Right atrium auricular region (tissue), 2 donors: ENCODE measurements around the gene CDK10. TPM values are rescaled to one million over a fixed set of nuclear protein-coding genes. Genes with fewer than 3 reads are reported as not detected.
A peak's percentile ranks its signal among the peaks of the same experiment; 100 is the strongest.

ENCODE experiments used
- DNase-seq: peaks from one replicate; pipeline ENCODE4 v3.0.0-alpha.2; 2019; ENCODE audit warnings: low spot score
- H3K27ac ChIP-seq, 2 donors: fragments of 200-600 bp; sonication (generic); 1 replicate in 1 of 2; 2 replicates in 1 of 2; pipeline ENCODE4 v1.5.1; 2016 to 2019
- H3K27me3 ChIP-seq, 2 donors: fragments of 200-600 bp; sonication (generic); one replicate each; pipeline versions ENCODE4 v1.5.1 to v1.6.0; 2017 to 2019
- H3K36me3 ChIP-seq: fragments of 200-600 bp; sonication (generic); one replicate; pipeline ENCODE4 v1.5.1; 2016
- H3K4me1 ChIP-seq, 2 donors: fragments of 200-600 bp; sonication (generic); one replicate each; pipeline versions ENCODE4 v1.5.1 to v1.6.0; 2017 to 2019
- H3K4me3 ChIP-seq, 2 donors: fragments of 200-600 bp; sonication (generic); 1 replicate in 1 of 2; 2 replicates in 1 of 2; pipeline ENCODE4 v1.5.1; 2017 to 2019; ENCODE audit warnings: mild to moderate bottlenecking in 1 of 2, moderate library complexity in 1 of 2
- H3K9me3 ChIP-seq, 2 donors: fragments of 200-600 bp; sonication (generic); one replicate each; pipeline ENCODE4 v1.5.1; 2019
- total RNA-seq, 2 donors: library from RNA; depleted of rRNA; stranded (reverse); fragments of >200 nt; gene quantifications; one replicate each; pipeline ENCODE4 v1.1.0, GENCODE V29; 2016
- TF ChIP-seq, protein P1 (sequence below), 2 donors: fragments of 200-600 bp; sonication (generic); IDR thresholded peaks; one replicate each; pipeline ENCODE4 v1.5.1; 2019; ENCODE audit warnings: antibody characterized with exemption in 2 of 2

Gene CDK10
- total RNA-seq, 2 donors from 2014 or later = 13.8 to 20.2 TPM

DNA sequence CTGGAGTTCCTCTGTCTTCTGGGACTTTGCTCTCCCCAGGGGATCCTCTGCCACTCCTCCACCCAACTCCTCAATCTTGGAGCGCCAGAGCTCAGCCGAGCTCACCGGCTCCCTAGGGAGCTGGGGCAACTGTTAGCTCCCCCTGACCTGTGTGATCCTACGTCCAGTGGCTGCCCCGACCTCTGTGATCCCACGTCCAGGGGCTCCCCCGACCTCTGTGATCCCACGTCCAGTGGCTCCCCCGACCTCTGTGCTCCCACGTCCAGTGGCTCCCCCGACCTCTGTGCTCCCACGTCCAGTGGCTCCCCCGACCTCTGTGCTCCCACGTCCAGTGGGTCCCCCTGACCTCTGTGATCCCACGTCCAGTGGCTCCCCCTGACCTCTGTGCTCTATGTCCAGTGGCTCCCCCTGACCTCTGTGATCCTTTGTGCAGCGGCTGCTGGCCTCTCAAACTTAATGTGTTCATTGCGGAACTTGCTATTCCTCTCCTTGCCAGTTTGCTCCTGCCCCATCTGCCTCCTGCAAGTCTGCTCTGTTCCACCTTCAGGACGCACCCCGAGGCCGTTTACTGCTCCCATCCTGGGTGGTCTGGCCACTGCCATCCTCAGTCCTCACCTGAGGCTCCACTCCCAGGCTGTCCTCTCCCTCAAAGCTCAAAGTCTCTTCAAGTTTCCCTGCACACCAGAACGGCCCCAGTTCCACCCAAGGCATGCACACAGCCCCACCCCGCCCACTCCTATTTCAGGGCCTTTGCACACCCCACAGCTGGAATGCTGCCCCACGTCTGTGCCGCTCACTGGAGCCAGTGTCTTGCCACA, 31.4 kb downstream of the CDK10 start:
- TF ChIP-seq, protein P1, sequence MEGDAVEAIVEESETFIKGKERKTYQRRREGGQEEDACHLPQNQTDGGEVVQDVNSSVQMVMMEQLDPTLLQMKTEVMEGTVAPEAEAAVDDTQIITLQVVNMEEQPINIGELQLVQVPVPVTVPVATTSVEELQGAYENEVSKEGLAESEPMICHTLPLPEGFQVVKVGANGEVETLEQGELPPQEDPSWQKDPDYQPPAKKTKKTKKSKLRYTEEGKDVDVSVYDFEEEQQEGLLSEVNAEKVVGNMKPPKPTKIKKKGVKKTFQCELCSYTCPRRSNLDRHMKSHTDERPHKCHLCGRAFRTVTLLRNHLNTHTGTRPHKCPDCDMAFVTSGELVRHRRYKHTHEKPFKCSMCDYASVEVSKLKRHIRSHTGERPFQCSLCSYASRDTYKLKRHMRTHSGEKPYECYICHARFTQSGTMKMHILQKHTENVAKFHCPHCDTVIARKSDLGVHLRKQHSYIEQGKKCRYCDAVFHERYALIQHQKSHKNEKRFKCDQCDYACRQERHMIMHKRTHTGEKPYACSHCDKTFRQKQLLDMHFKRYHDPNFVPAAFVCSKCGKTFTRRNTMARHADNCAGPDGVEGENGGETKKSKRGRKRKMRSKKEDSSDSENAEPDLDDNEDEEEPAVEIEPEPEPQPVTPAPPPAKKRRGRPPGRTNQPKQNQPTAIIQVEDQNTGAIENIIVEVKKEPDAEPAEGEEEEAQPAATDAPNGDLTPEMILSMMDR (IDR thresholded peaks at IDR 0.05) = no peak
- DNase-seq = no peak
- H3K27me3 ChIP-seq = no peaks in the 10 kb centered on the region
- peaks cover 0 to 20% of the 10 kb centered on the region in 2 donors for H3K4me1 ChIP-seq
- peaks cover 3% of the 10 kb centered on the region for H3K36me3 ChIP-seq
- no peaks in the 10 kb centered on the region for H3K9me3 ChIP-seq
- H3K4me3 ChIP-seq = no peak overlapping the region
- H3K27ac ChIP-seq = no peak overlapping the region

DNA sequence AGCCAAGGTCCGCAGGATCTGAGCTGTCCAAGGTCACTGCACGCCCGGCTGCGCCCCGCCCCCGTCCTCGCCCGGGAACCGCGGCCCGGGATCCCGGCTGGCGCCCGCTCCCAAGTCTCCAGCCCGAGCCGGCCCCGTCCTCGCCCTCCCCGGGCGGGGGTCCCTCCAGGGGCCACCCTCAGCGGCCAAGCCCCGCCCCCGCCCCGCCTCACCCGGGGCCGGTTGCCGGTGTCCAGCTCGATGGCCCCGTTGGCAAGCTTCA, 34.0 kb downstream of the CDK10 start:
- DNase-seq = no peak
- H3K9me3 ChIP-seq = no peaks in the 10 kb centered on the region
- H3K27me3 ChIP-seq = no peaks in the 10 kb centered on the region
- H3K4me1 ChIP-seq = peaks cover 0 to 38% of the 10 kb centered on the region in 2 donors
- TF ChIP-seq, protein P1 (IDR thresholded peaks at IDR 0.05) = no peak
- H3K4me3 ChIP-seq = peak overlapping the region; percentile 82 to 95
- H3K27ac ChIP-seq = peak overlapping the region; percentile 97 to 100
- peaks cover 28% of the 10 kb centered on the region for H3K36me3 ChIP-seq

DNA sequence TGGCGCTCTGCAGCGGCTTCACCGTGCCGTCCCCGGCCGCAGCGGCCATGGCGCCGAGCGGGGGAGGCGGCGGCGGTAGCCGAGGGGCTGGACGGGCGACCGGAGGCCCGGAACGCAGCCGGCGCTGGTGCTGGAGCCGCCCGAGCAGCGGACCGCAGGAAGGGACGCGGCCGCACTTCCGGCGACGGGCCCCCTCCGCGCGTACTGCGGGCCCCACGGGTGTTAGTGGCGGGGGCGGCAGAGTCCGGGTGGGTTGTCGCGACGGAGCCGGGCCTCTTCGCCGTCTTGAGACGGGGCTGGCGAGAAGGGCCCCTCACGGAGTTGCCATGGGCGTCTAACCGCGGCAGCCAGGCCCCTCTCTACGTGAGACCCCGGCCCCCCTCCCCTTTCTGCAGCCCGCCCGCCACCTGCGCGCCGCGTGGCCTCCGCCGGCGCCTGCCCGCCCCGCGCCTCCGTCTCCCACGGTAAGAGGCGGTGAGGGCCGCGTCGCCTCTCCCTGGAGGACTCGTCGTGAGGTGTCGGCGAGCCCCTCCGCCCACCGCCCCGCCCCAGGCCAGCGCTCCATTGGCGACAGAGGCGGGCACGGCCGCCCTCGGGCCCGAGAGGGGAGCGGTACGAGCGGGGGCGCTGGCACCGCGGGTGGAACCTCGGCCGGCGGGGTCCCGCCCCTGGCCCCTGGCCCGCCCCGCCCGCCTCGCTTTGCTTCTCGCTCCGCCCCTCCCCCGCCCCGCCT, 34.5 kb downstream of the CDK10 start, which contains the start of the genes VPS9D1 and ZNF276:
Gene VPS9D1, minus strand, starts transcription at position 86 of the 733 bp plus-strand sequence. Its CDS starts 37 bp downstream, at position 49.
Gene ZNF276, plus strand, starts transcription at position 725 of the 733 bp plus-strand sequence. CDS start 104 bp downstream, outside the sequence.
- peak; percentile 66 for DNase-seq
- peaks cover 0 to 38% of the 10 kb centered on the region in 2 donors for H3K4me1 ChIP-seq
- H3K36me3 ChIP-seq = peaks cover 33% of the 10 kb centered on the region
- peak within 1 kb of the TSS; percentile 82 to 95 for H3K4me3 ChIP-seq
- TF ChIP-seq, protein P1 (IDR thresholded peaks at IDR 0.05) = no peak
- no peaks in the 10 kb centered on the region for H3K9me3 ChIP-seq
- no peaks in the 10 kb centered on the region for H3K27me3 ChIP-seq
- H3K27ac ChIP-seq = peak within 1 kb of the TSS; percentile 97 to 100

DNA sequence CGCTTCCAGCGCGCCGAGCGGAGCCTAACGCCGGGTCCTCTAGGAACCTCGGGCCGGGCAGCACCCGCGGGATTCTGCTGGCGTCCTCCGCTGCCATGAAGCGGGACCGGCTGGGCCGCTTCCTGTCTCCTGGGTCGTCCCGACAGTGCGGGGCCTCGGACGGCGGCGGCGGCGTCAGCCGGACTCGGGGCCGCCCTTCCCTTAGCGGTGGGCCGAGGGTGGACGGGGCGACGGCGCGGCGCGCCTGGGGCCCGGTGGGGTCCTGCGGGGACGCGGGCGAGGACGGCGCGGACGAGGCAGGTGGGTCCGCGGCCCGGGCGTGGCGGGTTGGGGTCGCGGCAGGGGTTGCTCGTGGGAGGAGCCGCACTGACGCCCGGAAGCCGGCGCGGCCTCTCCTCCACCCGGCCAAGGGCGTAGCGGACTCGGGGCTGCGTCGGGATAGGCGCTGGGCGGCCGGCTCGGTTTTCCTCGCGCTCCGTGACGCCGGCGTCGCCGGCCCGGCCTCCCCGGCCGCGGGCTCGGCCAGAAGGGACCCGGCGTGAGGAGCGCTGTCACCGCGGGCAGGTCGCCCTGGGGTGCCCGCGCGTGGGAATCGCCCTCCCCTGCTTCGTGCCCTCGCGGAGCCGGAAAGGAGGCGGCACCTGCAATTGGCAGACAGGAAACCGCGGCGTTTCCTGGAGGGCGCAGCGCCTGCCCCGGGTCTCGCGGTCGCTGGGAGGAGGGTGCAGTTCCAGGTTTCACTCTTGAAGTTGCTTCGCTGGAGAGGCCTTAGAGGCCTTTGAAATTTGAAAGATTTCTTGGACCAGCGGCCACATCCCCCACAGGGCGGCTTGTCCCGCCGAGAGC, 35.3 kb downstream of the CDK10 start:
- TF ChIP-seq, protein P1 (IDR thresholded peaks at IDR 0.05) = no peak
- Histone ChIP-seq H3K4me3 (peak overlapping the region; percentile 82 to 95), H3K9me3 (no peaks in the 10 kb centered on the region), H3K27me3 (no peaks in the 10 kb centered on the region), H3K4me1 (peaks cover 0 to 38% of the 10 kb centered on the region in 2 donors), H3K27ac (peak overlapping the region; percentile 97 to 100), H3K36me3 (peaks cover 40% of the 10 kb centered on the region)
- peak; percentile 72 for DNase-seq
